Fibroblast of pulmonary artery (primary cell): ENCODE results near the gene TMTC3.
A peak's percentile ranks its signal among the peaks of the same experiment; 100 is the strongest.
"Not testable (repeated sequence)": the region's sequence is repeated elsewhere in the genome, so short reads cannot be mapped to it uniquely, and the experiment has no call there.

ENCODE experiments used
- DNase-seq: peaks from one replicate; pipeline ENCODE4 v3.0.0-alpha.2; 2010; ENCODE audit warnings: low read depth
- H3K4me3 ChIP-seq: replicated peaks from 2 replicates; pipeline ENCODE4 v1.5.1; 2011; ENCODE audit warnings: low read depth, mild to moderate bottlenecking, control low read depth, low read length, moderate library complexity
- CTCF ChIP-seq: IDR thresholded peaks from 2 replicates; pipeline ENCODE4 v1.5.1; 2011; ENCODE audit warnings: mild to moderate bottlenecking, control low read depth, low read length, inconsistent platforms; ENCODE audit errors: missing control alignments

The TMTC3 gene

GRCh38 chr12:88194868-88195267 lies 52.8 kb downstream of the TMTC3 start:
- no peak for DNase-seq
- TF ChIP-seq CTCF: no peak
- H3K4me3 ChIP-seq: no peak overlapping the region

- no peak for DNase-seq
- H3K4me3 ChIP-seq: no peak overlapping the region
- TF ChIP-seq CTCF: no peak
Measured at GRCh38 chr12:88200029-88200428, 57.9 kb downstream of the TMTC3 start.

GRCh38 chr12:88202500-88202899 lies 60.4 kb downstream of the TMTC3 start:
- peak; percentile 3 for DNase-seq
- H3K4me3 ChIP-seq: no peak overlapping the region
- no peak for TF ChIP-seq CTCF

GRCh38 chr12:88206601-88207000 lies 64.5 kb downstream of the TMTC3 start:
- H3K4me3 ChIP-seq: no peak overlapping the region
- no peak for TF ChIP-seq CTCF
- peak; percentile 37 for DNase-seq

GRCh38 chr12:88207921-88208620 lies 66.0 kb downstream of the TMTC3 start:
- peak; percentile 74 for DNase-seq
- TF ChIP-seq CTCF: no peak
- no peak overlapping the region for H3K4me3 ChIP-seq

GRCh38 chr12:88208661-88209060 lies 66.6 kb downstream of the TMTC3 start:
- no peak for DNase-seq
- no peak overlapping the region for H3K4me3 ChIP-seq
- TF ChIP-seq CTCF: no peak

GRCh38 chr12:88210311-88210710 lies 68.2 kb downstream of the TMTC3 start:
- not testable (repeated sequence) for DNase-seq, H3K4me3 ChIP-seq

GRCh38 chr12:88218293-88218692 lies 76.2 kb downstream of the TMTC3 start:
- no peak overlapping the region for H3K4me3 ChIP-seq
- TF ChIP-seq CTCF: no peak
- DNase-seq: no peak
